NCI-H2227 (cell line): ENCODE data around the gene STK39.
"Not testable (repeated sequence)": the region's sequence is repeated elsewhere in the genome, so short reads cannot be mapped to it uniquely, and the experiment has no call there.

ENCODE experiments used
- DNase-seq: peaks from one replicate; lab custom pipeline; 2025; ENCODE audit not compliant: unreplicated experiment; lab: John Stamatoyannopoulos, UW

The STK39 gene

DNA sequence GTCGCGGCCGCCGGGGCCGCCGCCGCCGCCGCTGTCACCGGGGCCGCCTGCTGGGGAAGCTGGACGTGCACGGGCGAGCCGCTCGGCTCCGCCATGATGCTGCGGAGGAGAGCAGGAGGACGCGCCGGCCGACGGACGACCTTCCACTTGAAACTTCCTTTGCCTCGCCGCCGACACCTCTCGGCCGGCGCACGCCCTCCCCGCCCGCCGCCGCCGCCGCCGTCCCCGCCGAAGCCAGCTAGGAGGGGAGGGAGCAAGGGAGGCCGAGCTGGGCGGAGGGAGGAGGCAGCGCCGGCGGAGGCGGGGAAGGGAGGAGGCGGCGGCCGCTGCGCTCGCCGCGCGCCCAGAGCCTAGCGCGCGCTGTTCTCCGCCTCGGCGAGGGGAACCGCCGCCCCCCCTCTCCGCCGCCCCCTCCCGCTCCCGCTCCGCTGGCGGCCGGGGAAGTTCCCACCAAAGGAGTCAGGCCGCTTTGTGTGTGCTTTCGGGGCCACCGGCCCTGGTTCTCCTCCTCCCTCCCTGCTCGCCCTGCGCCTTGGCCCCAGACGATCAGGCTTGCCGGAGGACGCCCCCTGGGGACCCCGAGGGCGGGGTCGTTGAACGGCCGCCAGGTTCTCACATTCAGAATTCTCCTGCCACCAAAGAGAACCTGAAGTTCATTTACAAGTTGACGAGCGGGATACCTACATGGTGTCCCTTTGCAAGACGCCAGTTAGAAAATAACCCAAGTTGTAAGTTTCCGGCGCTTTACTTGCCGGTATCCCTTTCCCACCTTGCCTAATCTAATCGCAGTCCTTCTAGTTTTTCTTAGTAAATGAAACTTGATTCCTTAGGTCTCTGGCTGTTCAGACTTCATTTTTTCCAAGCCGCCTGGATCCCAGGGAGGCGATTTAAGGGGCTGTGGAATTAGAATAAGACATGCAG, at the start of gene STK39:
TSS of gene STK39 (minus strand) at position 255 of the 921 bp plus-strand sequence. CDS start at position 95, 160 bp downstream.
- peak; percentile 91 for DNase-seq

DNA sequence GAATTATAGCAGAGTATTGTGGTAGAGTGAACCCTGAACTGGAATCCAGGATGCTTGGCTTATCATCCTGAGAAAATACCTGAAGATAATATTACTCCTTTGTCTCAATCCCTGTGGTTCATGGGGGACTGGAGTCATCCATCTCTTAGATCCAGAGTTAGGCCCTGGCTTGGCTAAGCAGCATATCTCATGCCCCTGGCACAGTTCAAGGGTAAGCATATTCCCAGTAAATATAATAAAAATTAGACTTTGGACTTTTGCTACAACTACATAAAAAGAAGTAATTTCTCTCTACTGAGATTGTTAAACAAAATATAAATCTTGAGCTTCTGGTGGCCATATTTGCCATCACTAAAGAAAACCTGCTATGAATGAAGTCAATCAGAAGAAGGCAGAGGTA, 47.7 kb upstream of the STK39 start:
- DNase-seq: no peak

DNA sequence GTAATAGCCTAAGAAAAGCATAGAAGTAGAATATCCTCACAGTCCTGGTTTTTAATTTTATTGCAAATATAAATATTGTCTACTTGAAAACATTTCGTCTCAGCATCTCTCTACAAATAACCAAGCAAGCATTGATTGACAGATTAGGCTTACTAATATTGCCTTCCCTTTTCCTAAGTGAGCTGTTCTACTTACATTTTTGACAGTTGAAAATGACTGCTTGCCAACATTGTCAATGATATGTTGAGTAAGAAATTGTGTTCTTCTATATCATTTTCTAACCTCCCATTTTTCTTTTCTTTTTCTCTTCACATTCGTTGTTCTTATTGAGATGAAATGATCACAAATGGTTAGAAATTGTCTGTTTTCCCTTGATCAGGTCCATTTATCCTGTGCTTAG, 47.0 kb upstream of the STK39 start:
- no peak for DNase-seq

DNA sequence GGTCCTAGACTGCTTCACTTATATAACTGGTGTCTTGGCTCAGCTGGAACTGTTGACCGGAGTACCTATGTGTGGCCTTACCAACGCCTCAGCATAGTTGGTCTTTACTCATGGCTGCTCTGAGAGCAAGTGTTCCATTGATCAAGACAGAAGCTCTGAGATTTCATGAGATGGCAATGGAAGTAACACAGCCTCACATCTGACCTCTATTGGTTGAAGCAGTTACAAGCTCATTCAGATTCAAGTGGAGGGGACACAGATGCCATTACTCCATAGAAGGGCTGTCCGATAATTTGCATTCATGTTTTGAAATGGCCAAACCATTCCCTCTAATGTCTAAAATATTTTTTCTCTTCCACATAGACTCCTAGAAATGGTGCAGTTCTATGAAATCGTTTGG, 46.4 kb upstream of the STK39 start:
- DNase-seq: no peak

DNA sequence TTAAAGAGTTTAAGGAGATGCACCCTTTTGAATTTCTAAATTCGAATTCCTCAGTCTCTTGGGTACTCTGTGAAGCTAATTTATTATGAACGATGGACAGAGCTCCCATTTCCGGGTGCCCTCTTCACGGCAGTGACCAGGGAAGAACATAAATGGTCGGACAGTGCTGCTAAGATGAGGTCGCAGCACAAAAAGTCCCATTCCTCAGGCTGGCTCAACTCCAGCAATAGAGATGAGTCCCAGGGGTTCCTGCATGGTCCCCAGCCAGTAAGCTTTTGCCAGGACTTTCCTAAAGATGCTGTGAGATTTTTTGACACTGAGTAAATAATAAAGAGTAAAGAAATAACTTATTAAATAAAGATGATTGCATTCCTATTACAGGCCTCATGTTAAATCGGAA, 43.0 kb upstream of the STK39 start:
- no peak for DNase-seq

DNA sequence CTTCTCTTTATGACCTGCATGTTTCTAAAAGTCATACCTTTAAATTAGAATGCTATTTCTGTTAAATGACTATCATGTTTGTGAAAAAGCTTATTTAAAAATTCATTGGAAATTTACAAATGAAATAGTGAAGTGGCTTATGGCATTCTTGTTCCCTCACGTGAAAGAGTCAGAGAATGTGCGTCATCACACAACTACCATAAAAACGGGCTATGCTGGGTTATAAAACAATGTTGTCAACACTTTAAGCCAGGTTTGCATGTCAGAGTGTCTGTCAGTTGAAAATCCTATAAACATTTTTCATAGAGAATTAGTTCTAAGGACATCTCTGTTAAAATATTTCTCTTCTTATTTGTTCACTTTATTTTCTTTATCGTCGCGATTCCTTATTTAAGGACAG, 42.5 kb upstream of the STK39 start:
- no peak for DNase-seq

DNA sequence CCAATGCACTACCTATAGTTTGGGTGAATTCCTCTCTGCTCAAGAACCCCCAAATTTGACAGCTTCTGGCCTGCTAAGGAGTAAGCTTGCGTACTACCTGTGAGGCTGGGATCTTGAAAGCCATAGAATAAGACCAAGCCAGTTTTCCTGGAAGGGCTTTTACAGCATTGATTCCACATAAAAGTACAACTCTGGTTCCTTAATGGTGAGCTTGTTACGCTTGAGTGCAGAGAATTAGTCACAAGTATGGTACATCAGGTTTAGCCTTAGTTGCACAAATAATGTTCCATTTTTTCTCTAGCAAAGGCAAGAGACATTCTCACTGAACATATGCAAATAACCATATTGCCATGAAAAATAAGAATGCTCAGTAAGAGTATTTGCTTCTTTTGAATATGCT, 39.1 kb upstream of the STK39 start:
- DNase-seq: no peak

DNA sequence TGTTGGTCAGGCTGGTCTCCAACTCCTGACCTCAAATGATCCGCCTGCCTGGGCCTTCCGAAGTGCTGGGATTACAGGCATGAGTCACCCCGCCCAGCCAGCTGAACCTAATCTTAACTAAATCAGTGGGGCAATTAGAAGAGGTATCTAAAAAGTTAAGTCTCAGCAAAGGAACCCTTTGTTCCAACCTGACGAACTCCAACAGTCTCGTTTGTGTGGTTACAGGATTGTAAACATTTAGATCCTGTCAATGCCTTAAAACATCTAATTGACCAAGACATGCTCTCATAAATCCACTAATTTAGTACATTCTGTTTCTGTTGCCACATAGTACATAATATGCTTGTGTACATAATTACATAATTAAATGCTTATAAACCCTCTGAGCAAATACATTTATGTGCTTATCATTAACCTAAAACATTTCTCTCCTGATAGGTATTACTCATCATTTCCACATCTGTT, 31.1 kb upstream of the STK39 start:
- DNase-seq: no peak

DNA sequence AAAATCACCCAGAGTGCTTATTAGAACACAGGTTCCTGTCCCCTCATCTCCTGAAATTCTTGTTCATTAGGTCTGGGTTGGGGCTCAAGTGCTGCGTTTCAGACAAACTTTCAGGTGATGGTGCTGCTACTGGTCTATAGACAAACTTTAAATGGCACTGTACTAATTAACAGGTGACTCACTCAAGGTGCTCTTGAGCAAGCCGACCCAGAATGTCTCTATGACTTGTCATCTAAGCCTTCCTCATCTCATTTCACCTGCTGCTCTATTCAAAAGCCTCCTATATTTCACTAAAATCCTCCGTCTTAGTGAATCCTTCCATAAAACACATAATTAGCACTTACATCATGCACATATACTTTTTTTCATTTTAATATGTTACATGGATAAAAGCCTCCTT, 29.9 kb upstream of the STK39 start:
- no peak for DNase-seq

DNA sequence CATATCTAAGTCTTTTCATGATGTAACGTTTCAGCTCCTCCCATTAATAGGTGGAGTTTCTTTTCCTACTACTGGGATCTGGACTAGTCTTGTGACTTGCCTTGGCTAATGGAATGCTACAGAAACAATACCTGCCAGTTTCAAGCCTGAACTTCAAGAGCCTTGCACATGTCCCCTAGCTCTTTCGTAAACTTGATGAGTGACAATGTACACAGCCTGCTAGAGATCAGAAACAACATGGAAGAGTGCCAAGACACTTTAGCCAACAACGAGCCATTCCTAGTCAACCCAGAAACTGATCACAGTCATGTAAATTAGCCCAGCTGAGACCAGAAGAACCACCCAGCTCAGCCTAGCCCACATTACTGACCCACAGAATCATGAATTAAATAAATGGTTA, 24.8 kb upstream of the STK39 start:
- no peak for DNase-seq

DNA sequence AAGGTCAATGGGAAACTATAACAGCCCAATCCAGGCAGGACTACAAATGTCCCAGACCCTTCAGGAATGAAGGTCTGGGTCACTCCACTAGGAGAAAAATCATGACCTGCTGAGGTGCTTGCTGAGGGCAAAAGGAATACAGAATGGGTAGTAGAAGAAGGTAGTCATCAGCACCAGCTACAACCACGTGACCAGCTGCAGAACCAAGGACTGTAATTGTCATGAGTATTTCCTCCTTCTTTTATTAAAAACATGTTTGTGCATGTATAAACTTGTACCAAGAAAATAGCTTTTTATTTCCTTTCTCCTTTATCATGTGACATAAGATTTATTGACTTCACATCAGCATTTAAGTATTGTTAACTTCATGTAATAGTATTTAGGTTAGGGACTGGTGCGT, 15.5 kb upstream of the STK39 start:
- DNase-seq: not testable (repeated sequence)

DNA sequence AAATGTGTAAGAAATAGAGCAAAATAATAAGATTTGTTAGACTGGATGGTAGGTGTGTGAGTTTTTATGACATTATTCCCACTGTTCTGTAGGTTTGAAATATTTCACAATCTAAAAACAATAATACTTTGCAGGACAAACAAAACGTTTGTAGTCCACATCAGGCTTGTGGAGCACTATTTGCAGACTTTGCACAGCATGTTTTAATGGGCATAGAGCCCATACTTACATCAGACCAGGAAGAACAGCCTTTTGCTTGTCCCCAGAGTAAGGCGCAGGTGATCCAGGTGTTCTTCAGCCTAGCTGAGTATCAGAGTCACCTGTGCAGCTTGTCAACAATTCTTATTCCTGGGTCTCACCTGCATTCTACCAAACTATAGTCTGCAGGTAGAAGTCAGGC, 9.1 kb upstream of the STK39 start:
- no peak for DNase-seq

DNA sequence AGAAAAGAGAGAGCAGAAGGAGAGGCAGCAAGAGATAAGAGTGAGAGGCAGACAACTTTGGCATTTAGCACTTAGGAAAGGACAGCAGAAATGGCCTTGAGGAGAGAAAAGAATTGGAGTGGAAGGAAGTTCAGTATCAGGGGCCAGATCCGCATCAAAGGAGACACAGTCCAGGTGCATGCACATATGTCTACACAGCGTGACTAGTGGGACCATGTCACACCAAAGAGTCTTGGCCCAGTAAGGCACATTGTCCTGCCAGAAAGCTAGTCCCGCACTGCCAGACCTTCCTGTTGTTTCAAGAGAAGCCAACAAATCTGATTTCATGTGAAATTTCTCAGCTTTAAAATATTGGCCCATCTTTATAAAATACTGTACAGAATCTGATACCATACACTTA, 8.5 kb upstream of the STK39 start:
- DNase-seq: no peak

DNA sequence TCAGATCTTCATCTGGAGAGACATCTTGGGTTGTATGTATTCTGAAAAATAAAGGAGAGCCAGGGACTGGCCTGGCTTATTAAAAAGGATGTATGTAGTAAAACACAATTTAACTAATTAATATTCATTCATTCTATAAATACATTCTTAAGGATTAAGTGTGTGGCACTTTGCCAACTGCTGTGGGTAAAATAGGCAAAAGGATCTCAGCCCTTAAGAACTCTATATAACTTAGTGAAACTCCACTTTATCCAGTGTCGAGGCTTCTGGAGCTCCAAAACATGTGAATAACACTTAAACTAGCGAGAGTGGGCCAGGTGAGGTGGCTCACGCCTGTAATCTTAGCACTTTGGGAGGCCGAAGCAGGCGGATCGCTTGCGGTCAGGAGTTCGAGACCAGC, 7.7 kb upstream of the STK39 start:
- no peak for DNase-seq

DNA sequence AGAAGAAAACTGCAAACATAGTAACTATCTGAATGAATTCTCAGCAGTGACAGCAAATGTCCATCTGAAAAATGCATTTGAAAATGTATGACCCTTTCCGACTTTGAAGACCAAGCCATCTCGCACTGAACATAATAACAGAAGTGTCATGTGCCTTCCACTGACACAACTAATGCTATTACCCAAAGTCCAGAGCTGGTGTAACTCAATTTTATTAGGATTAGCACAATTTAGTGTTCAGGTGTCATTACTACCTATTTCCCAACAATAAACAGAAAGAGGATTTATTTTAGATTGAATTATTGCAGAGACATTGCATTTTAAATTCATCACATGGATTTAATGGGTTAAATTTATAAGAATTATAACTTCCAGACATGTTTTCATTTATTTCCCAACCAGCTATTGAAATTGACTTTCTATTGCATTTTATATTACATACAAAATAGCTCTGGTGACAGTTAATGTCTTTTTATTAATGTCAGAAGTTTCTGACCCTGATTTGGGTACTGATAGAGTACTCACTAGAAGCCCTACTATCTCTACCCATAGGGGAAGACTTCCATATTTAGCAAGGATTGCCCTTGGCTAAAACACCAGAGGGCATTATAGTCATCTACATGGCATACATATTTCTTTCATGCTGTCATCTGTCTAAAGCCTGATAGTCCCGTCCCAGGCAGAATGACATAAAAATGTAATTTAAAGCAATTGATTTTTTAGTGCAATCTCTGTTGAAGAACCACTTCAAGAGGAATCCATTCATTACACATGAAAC, 7.0 kb upstream of the STK39 start:
- no peak for DNase-seq

DNA sequence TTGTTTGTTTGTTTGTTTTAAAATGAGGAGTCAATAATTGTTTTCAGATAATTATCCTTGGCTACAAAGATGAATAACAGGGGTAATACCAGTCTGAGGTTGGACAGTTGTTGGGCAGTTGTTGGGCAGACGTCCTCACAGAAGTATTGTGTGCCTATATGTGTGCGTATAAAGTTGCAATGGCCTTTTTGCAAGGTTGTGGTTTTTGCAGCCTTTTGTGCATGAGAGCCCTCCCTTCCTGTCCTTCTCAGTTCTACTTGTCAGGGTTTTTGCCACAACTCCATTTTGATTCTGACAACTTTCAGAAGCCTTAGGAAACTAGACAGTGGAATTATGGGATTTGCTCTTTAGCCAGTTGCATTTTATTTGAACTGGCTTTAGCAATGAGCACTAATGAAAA, 6.0 kb upstream of the STK39 start:
- no peak for DNase-seq

DNA sequence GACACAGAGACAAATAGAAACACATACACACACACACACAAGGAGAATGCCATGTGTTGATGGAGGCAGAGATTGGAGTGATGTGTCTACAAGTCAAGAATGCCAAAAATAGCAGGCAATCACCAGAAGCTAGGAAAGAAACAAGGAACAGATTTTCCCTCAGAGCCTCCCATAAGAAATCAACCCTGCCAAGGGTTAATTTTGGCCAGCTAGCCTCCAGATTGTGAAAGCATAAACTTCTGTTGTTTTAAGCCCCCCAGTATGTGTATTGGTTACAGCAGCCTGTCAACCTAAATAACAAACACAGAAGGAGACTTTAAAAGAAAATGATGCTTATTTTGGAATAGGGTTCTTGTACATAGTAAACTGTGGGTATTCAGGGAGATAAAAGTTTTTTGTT, 5.6 kb upstream of the STK39 start:
- DNase-seq: no peak

DNA sequence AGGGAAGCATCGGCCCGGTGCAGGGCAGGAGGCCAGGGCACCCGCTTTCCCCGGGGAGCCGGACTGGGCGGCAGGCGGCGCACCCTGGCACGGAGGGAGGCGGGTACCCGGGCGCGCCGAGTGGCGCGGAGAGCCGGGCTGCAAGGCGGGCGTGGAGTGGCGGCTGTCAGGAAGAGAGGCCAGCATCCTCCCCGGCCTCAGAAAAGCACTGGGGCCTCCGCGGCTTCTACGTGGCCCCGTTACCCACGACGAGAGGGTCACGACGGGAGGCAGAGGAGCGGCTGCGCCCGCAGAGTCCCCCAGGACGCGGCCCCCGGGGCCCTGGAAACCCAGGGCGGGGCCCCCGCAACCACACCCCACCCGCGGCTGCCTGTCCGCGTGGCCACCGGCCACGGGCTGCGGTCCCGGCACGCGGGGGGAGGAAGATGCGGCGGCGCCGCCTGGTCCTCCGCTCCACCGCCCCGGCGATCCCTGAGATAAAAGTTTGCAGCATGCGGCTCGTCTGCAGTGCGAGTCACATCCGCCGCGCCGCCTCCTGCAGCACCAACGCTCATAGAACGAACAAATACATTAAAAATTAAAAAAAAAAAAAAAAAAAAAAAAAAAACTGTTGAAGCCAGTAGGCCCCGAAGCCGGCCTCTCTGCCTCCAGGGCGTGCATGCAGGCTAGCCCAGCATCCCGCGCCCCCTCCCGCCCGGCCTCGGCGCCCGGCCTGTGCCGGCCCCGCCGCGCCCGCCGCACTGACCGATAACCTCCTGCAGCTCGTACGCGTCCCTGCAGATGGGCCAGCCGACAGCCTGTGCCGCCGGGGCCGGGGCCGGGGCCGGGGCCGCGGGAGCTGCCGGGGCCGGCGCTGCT, 683 bp downstream of the STK39 start:
- DNase-seq: peak; percentile 77

DNA sequence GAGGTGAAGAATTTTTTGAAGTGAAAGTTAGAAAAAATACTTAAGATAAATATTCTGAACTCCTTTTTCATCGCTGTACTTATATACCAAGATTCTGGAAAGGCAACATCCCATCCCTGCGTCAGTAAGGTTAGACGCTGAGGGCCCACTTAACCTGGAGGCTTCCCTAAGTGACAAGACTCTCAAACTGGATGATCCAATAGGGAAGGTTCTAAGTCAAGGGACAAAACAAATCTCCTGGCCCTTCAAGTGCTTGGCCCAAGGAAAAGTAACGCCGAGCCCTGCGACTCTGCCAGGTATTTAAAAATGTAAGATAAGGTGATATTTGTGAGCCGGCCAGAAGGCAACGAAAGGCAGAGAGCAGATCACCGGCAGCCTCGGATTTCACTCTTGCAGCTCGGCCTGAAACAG, 1.3 kb downstream of the STK39 start:
- peak; percentile 45 for DNase-seq

DNA sequence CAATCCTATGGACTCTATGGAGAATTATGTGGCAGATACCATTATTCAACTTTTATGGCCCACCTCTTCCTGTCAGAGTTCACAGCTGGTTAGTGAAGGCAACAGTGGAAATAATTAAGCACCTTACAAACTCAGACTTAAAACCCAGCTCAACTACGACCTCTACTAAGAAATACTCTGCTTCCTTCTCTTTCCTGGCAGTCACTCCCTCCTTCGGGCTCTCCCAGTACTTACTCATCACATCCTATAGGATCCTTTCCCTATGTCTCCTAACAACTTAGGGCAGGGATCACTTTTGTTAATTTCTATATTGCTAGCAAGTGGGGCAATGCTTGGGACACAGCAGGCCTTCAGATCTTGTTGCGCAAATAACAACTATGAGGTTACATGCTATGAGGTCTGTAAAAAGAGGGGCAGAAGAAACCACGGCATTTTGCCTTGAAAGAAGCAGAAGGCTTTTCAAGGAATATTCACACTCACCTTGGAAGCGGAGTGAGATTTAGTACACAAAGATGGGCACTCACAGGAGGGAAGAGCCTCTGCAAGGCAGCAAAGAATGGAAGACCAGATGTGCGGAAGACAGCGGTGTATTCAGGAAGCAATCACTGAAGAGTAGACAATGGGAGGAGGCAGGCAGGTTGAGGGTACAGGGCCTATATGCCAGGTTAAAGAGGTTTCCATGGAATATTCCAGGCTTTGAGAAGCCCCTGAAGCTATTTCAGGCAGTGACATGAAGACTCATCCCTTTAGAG, 2.1 kb downstream of the STK39 start:
- no peak for DNase-seq
